ENCODE data around the gene SMAD7.

GRCh38 chr18:48888773-48889080 lies 62.0 kb downstream of the SMAD7 start:
- TF ChIP-seq CTCF (IDR thresholded peaks at IDR 0.05) (no peak), POLR2A (IDR thresholded peaks at IDR 0.05) (no peak), EP300 (IDR thresholded peaks at IDR 0.05) (no peak)
